HCT116 (cell line): ENCODE measurements around the gene NUDT8. TPM values are rescaled to one million over a fixed set of nuclear protein-coding genes. Genes with fewer than 3 reads are reported as not detected.
"Not testable (repeated sequence)": the region's sequence is repeated elsewhere in the genome, so short reads cannot be mapped to it uniquely, and the experiment has no call there.

Experiments used
- ATAC-seq: fragments of 200-7000 bp; cut with Tn5 transposase; 2 replicates; pipeline ENCODE4 v1.9.1; 2020; ENCODE audit warnings: mild to moderate bottlenecking, moderate library complexity
- BruUV-seq: library from RNA; stranded (reverse); fragments of 400-500 nt; replicated peaks from 2 replicates; lab custom pipeline; 2021; lab: Mats Ljungman, UMichigan
- CTCF ChIA-PET: fragments of 300-600 bp; sonication (Branson Sonifier 250); formaldehyde crosslinking; loops from one replicate; lab custom pipeline; 2021; ENCODE audit warnings: antibody characterized with exemption; lab: Charles Lee
- POLR2A ChIA-PET: fragments of 300-600, 350-600 bp; sonication (Branson Sonifier 250); formaldehyde crosslinking; loops from one replicate; lab custom pipeline; 2021; ENCODE audit warnings: antibody characterized with exemption; lab: Charles Lee
- RAD21 ChIA-PET, 2 experiments: fragments of 300-600 bp; sonication (Branson Sonifier 250); formaldehyde crosslinking; loops; one replicate each; lab custom pipeline; 2023; ENCODE audit warnings: low total read pairs in 2 of 2; ENCODE audit not compliant: uncharacterized antibody in 2 of 2, unreplicated experiment in 2 of 2, low non-redundant PET in 1 of 2; lab: Charles Lee
- DNase-seq: peaks from one replicate; pipeline ENCODE4 v3.0.0-alpha.2; 2010; ENCODE audit warnings: low read depth, low spot score
- H2AFZ ChIP-seq: fragments of 200-600 bp; shearing (Covaris generic), sonication (generic); 2 replicates; pipeline ENCODE4 v1.6.1; 2017; ENCODE audit warnings: low read depth, mixed run types, mixed read lengths, antibody characterized with exemption, low read length; ENCODE audit not compliant: poor library complexity, severe bottlenecking
- H3K27ac ChIP-seq: 2 replicates; pipeline ENCODE4 v1.5.1; 2012; ENCODE audit warnings: low read depth, low read length
- H3K27me3 ChIP-seq: fragments of 200-600 bp; sonication (generic); 2 replicates; pipeline ENCODE4 v1.6.1; 2016; ENCODE audit warnings: mixed run types, low read length, mixed read lengths; ENCODE audit not compliant: insufficient read depth
- H3K36me3 ChIP-seq, 2 experiments: fragments of 200-500 bp in 1 of 2; fragments of 200-600 bp in 1 of 2; sonication (Bioruptor generic) in 1 of 2; sonication (generic) in 1 of 2; 2 replicates each; pipeline versions ENCODE4 v1.5.1 to v1.6.1; 2014 to 2016; ENCODE audit warnings: low read length in 2 of 2, inconsistent platforms in 1 of 2, mixed read lengths in 1 of 2, mixed run types in 1 of 2; ENCODE audit not compliant: insufficient read depth in 2 of 2, control insufficient read depth in 1 of 2
- H3K4me1 ChIP-seq, 2 experiments: fragments of 200-600 bp in 1 of 2; sonication (generic) in 1 of 2; 2 replicates each; pipeline versions ENCODE4 v1.5.1 to v1.6.1; 2012 to 2017; ENCODE audit warnings: low read length in 2 of 2, inconsistent platforms in 1 of 2, mild to moderate bottlenecking in 1 of 2, mixed read lengths in 1 of 2, mixed run types in 1 of 2, moderate library complexity in 1 of 2; ENCODE audit not compliant: insufficient read depth in 2 of 2, control insufficient read depth in 1 of 2
- H3K4me2 ChIP-seq: fragments of 200-600 bp; sonication (generic); 2 replicates; pipeline ENCODE4 v1.6.1; 2017; ENCODE audit warnings: mixed run types, low read length, mixed read lengths
- H3K4me3 ChIP-seq, 2 experiments: fragments of 200-600 bp in 1 of 2; sonication (generic) in 1 of 2; replicated peaks in 1 of 2; 2 replicates each; pipeline ENCODE4 v1.5.1; 2011 to 2016; ENCODE audit warnings: low read length in 2 of 2, control low read depth in 1 of 2, low read depth in 1 of 2, mild to moderate bottlenecking in 1 of 2, mixed read lengths in 1 of 2, mixed run types in 1 of 2
- H3K79me2 ChIP-seq: fragments of 200-600 bp; sonication (generic); 2 replicates; pipeline ENCODE4 v1.6.1; 2017; ENCODE audit warnings: mild to moderate bottlenecking, mixed run types, low read length, moderate library complexity, mixed read lengths; ENCODE audit not compliant: insufficient read depth
- H3K9ac ChIP-seq: fragments of 200-600 bp; sonication (generic); 2 replicates; pipeline ENCODE4 v1.6.1; 2016; ENCODE audit warnings: low read length, mixed read lengths
- H3K9me2 ChIP-seq: fragments of 200-600 bp; sonication (generic), shearing (Covaris generic); 2 replicates; pipeline ENCODE4 v1.6.1; 2017; ENCODE audit warnings: mixed run types, mild to moderate bottlenecking, moderate library complexity; ENCODE audit not compliant: insufficient read depth
- H3K9me3 ChIP-seq, 2 experiments: fragments of 200-500 bp in 1 of 2; fragments of 200-600 bp in 1 of 2; sonication (Bioruptor generic) in 1 of 2; sonication (generic) in 1 of 2; 2 replicates each; pipeline ENCODE4 v1.6.1; 2014 to 2017; ENCODE audit warnings: low read length in 2 of 2, mixed read lengths in 2 of 2, inconsistent platforms in 1 of 2, low read depth in 1 of 2, mild to moderate bottlenecking in 1 of 2, mixed run types in 1 of 2, moderate library complexity in 1 of 2; ENCODE audit not compliant: control insufficient read depth in 1 of 2, insufficient read depth in 1 of 2
- H4K20me1 ChIP-seq: fragments of 200-600 bp; sonication (generic), shearing (Covaris generic); 2 replicates; pipeline ENCODE4 v1.6.1; 2017; ENCODE audit warnings: mixed run types, mild to moderate bottlenecking, moderate library complexity; ENCODE audit not compliant: insufficient read depth
- CBX3 ChIP-seq: IDR thresholded peaks from 2 replicates; pipeline ENCODE4 v1.6.1; 2012; ENCODE audit warnings: low read depth
- EGR1 ChIP-seq: IDR thresholded peaks from 2 replicates; pipeline ENCODE4 v1.6.1; 2012; ENCODE audit warnings: low read depth
- ELF1 ChIP-seq: IDR thresholded peaks from 2 replicates; pipeline ENCODE4 v1.6.1; 2012; ENCODE audit warnings: low read depth, borderline replicate concordance
- EZH2 ChIP-seq: fragments of 200-600 bp; sonication (generic); IDR thresholded peaks from 2 replicates; pipeline ENCODE4 v1.6.1; 2017; ENCODE audit warnings: antibody characterized with exemption, mixed run types
- EZH2phosphoT487 ChIP-seq: fragments of 200-600 bp; IDR thresholded peaks from 2 replicates; pipeline ENCODE4 v1.6.1; 2018; ENCODE audit warnings: antibody characterized with exemption, borderline replicate concordance
- JUND ChIP-seq: IDR thresholded peaks from 2 replicates; pipeline ENCODE4 v1.6.1; 2012
- POLR2A ChIP-seq: IDR thresholded peaks from 2 replicates; pipeline ENCODE4 v1.7.0; 2011; ENCODE audit warnings: borderline replicate concordance; ENCODE audit not compliant: insufficient read depth, insufficient read length; ENCODE audit errors: extremely low read depth
- RAD21 ChIP-seq: IDR thresholded peaks from 2 replicates; pipeline ENCODE4 v1.6.1; 2012; ENCODE audit warnings: low read depth, mild to moderate bottlenecking
- SP1 ChIP-seq: IDR thresholded peaks from 2 replicates; pipeline ENCODE4 v1.6.1; 2012; ENCODE audit warnings: low read depth
- TCF7L2 ChIP-seq: IDR thresholded peaks from 2 replicates; pipeline ENCODE4 v1.7.0; 2011; ENCODE audit warnings: borderline replicate concordance, inconsistent platforms; ENCODE audit not compliant: insufficient read depth, insufficient read length; ENCODE audit errors: extremely low read depth
- YY1 ChIP-seq: IDR thresholded peaks from 2 replicates; pipeline ENCODE4 v1.6.1; 2011; ENCODE audit warnings: low read length, low read depth, moderate library complexity, mild to moderate bottlenecking; ENCODE audit not compliant: insufficient replicate concordance; ENCODE audit errors: extremely low read depth
- ZFX ChIP-seq: fragments of 450-650 bp; IDR thresholded peaks from 2 replicates; pipeline ENCODE4 v1.6.1; 2017
- ZNF274 ChIP-seq: fragments of 200-500 bp; sonication (Bioruptor generic); IDR thresholded peaks from 2 replicates; pipeline ENCODE4 v1.6.1; 2014; ENCODE audit warnings: mild to moderate bottlenecking, low read depth, low read length, inconsistent platforms
- intact Hi-C: fragments of 100-400 bp; cut with micrococcal nuclease; formaldehyde crosslinking; loops from 2 replicates; pipeline ENCODE4 v1.10.0; 2022
- total RNA-seq: library from RNA; stranded (reverse); gene quantifications from one replicate; pipeline ENCODE4 v1.2.1, GENCODE V29; 2021; ENCODE audit not compliant: unreplicated experiment
- TF ChIP-seq, protein P1 (sequence below): IDR thresholded peaks from 2 replicates; pipeline ENCODE4 v1.6.1; 2012
- TF ChIP-seq, protein P2 (sequence below): IDR thresholded peaks from 2 replicates; pipeline ENCODE4 v1.6.1; 2012; ENCODE audit warnings: low read depth

The NUDT8 gene
- total RNA-seq, 1 experiment from 2014 or later = 18.7 TPM

GRCh38 chr11:67638535-67639437 is 9.0 kb upstream of the NUDT8 start:
- CTCF ChIA-PET = interaction anchor here (3.6 kb wide), 1 partner anchor 9 kb away, joined by 10 read pairs; the partner anchor contains the start of gene NUDT8

GRCh38 chr11:67637441-67637840 is 7.7 kb upstream of the NUDT8 start:
- CTCF ChIA-PET = interaction anchor here (0.9 to 3.6 kb wide), 2 partner anchors 7 to 9 kb away, joined by 3 to 10 read pairs; partner anchors contain the start of gene NUDT8
- ATAC-seq = not testable (repeated sequence)

More at GRCh38 chr11:67638535-67639437, 9.0 kb upstream of the NUDT8 start:
- H4K20me1 ChIP-seq = no peaks in the 10 kb centered on the region
- H3K4me2 ChIP-seq = no peak overlapping the region
- no peak for ATAC-seq
- intact Hi-C loops = loop anchor here (10.0 kb wide), 1 partner anchor 76 kb away; no protein-coding TSS in a partner anchor
- H3K9me3 ChIP-seq = no peaks in the 10 kb centered on the region; a peak in 2 of 4 replicates
- no peak overlapping the region for H3K4me3 ChIP-seq
- no peak overlapping the region for H3K9ac ChIP-seq
- RAD21 ChIA-PET = no interaction called here
- DNase-seq = no peak
- no peaks in the 10 kb centered on the region for H3K36me3 ChIP-seq
- POLR2A ChIA-PET = interaction anchor here (1.2 kb wide), 1 partner anchor 9 kb away, joined by 3 read pairs; the partner anchor contains the start of gene NUDT8
- H3K9me2 ChIP-seq = no peaks in the 10 kb centered on the region
- H3K79me2 ChIP-seq = no peaks in the 10 kb centered on the region
- H3K4me1 ChIP-seq = no peaks in the 10 kb centered on the region
- no peak for TF ChIP-seq SP1
- TF ChIP-seq ELF1 = no peak
- TF ChIP-seq, protein P1, sequence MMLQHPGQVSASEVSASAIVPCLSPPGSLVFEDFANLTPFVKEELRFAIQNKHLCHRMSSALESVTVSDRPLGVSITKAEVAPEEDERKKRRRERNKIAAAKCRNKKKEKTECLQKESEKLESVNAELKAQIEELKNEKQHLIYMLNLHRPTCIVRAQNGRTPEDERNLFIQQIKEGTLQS = no peak
- no peak for TF ChIP-seq ZNF274
- TF ChIP-seq YY1 = no peak
- TF ChIP-seq RAD21 = no peak
- no peak for TF ChIP-seq TCF7L2
- TF ChIP-seq EGR1 = no peak
- TF ChIP-seq CBX3 = no peak
- TF ChIP-seq ZFX = no peak
- no peak for TF ChIP-seq POLR2A
- TF ChIP-seq, protein P2, sequence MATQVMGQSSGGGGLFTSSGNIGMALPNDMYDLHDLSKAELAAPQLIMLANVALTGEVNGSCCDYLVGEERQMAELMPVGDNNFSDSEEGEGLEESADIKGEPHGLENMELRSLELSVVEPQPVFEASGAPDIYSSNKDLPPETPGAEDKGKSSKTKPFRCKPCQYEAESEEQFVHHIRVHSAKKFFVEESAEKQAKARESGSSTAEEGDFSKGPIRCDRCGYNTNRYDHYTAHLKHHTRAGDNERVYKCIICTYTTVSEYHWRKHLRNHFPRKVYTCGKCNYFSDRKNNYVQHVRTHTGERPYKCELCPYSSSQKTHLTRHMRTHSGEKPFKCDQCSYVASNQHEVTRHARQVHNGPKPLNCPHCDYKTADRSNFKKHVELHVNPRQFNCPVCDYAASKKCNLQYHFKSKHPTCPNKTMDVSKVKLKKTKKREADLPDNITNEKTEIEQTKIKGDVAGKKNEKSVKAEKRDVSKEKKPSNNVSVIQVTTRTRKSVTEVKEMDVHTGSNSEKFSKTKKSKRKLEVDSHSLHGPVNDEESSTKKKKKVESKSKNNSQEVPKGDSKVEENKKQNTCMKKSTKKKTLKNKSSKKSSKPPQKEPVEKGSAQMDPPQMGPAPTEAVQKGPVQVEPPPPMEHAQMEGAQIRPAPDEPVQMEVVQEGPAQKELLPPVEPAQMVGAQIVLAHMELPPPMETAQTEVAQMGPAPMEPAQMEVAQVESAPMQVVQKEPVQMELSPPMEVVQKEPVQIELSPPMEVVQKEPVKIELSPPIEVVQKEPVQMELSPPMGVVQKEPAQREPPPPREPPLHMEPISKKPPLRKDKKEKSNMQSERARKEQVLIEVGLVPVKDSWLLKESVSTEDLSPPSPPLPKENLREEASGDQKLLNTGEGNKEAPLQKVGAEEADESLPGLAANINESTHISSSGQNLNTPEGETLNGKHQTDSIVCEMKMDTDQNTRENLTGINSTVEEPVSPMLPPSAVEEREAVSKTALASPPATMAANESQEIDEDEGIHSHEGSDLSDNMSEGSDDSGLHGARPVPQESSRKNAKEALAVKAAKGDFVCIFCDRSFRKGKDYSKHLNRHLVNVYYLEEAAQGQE = no peak
- no peak for TF ChIP-seq JUND
- TF ChIP-seq EZH2 = no peak
- no peak for TF ChIP-seq EZH2phosphoT487
- BruUV-seq = no TSS peak
- H3K27ac ChIP-seq = no peak overlapping the region
- H2AFZ ChIP-seq = no peak overlapping the region
- no peaks in the 10 kb centered on the region for H3K27me3 ChIP-seq

More at GRCh38 chr11:67637441-67637840, 7.7 kb upstream of the NUDT8 start:
- H4K20me1 ChIP-seq, H3K4me3 ChIP-seq, H3K4me2 ChIP-seq, DNase-seq, H3K79me2 ChIP-seq, H3K27ac ChIP-seq, H3K27me3 ChIP-seq, H3K4me1 ChIP-seq, RAD21 ChIA-PET, H3K9me3 ChIP-seq, BruUV-seq, H3K9me2 ChIP-seq, H2AFZ ChIP-seq, H3K9ac ChIP-seq, H3K36me3 ChIP-seq, POLR2A ChIA-PET: not testable (repeated sequence)
- intact Hi-C loops = loop anchor here (10.0 kb wide), 1 partner anchor 77 kb away; no protein-coding TSS in a partner anchor
